HG02759 (cell line): ENCODE results near the gene KIRREL1.

ENCODE experiments used
- ATAC-seq: cut with Tn5 transposase; IDR thresholded peaks from one replicate; pipeline ENCODE4 v1.9.1; 2021; ENCODE audit warnings: mild to moderate bottlenecking, moderate library complexity; ENCODE audit not compliant: unreplicated experiment

Gene KIRREL1

DNA sequence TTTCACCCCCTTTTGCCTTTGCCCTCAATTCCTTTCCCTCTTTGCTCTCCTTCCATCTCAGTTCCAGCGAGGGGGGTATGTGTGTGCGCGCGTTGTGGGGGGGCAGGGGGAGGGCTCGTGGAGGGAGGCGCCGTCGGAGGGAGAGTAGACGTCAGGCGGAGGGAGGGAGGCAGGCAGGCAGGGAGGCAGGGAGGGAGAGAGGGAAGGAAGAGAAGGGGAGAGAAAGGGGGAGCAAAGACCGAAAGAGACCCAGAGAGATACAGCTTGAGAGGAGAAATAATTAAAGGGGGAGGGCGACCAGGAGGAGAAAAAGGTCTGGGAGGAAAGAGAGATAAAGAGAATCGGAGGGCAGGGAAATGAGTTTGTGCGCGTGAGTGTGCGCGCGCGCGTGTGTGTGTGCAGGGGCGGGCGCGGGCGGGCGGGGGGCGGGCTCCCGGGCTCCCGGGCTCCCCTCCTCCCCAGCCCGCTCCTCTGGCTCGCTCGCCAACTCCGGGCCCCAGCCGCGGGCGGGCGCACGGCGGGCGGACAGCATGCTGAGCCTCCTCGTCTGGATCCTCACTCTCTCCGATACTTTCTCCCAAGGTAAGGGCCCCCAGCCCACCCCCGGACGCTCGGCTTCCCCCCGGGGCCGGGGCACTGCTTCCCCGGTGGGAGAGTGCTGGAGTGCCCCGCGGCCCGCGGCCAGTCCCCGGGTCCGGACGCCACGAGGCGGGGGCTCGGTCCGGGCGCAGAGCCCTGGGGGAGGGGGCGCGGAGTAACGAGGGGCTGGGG, at the start of gene KIRREL1:
Gene KIRREL1, plus strand, starts transcription at position 499 of the 771 bp plus-strand sequence. Its CDS starts 32 bp downstream, at position 531.
- ATAC-seq: no peak

DNA sequence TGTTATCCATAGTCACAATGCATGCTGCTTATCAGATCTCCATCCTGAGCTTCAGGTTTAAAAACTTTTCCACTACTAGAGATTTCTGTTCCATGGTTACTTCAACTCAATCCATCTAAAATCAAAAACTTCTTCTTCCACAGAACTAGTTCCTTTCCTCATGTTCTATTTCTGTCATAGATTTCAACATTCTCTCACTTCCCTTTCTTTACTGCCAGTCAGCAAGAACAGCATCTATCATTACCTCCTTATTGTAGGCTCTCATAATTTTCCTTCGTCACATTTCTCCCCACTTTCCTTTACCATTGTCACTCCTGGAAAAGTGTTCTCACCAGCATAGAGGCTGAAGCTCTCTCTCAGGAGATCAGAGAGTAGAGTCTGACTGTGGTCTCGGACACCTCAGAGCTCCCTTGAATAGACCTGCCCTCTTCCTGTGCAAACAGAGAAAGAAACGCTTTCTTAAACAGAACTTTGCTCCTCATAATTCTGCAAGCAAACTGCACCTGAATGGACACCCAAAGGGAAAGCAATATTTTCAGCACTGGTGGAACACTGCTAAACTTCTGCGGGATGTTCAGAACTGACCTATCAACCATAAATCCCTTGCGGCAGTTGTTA, 48.7 kb upstream of the KIRREL1 start:
- ATAC-seq: no peak

DNA sequence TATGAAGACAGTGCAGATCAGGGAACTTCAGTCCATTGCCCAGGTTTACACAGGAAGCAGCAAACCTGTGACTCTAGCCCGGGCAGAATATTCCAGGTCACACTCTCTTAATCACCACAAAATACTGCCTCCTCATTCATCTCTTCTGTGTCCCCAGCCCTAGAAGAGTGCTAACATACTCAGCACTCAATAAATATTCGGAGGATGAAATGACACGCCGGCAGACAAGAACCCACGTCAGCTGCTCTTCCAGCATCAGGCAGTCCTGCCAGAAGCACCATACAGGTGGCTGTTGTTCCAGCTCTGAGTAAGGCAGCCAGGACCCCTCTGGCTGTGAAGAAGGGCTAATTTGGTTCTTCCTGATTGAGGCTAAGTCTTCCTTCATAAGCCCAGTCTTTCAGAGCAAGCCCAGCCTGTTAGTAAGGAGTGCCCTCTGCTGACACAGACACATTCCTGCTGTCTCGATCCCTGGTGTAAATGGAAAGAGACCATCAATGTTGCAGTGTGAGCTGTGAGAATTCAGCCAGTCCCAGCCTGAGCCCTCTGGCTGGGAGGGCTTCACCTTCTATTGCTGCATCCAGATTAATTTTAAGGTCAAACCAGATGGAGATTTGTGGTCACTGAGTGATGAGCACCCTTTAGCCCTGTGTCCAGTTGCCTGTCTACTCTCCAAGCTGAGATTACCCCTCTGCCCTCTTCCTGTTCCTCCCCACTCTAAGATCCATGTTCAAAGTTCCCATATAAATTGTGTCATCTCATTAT, 45.0 kb upstream of the KIRREL1 start:
- ATAC-seq: no peak

DNA sequence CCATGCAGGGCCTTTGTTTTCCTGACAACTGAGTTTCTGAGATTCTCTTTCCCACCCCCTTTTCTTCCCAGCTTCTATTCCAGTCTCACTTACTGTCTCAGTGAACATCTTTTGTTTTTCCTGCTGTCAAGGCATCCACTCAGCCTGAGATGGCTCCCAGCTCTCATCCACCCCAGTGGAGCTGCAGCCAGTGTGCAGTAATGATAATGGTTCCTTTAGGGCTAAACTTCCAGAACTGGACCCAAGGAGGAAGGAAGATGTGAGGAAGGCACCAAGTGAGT, 44.4 kb upstream of the KIRREL1 start:
- ATAC-seq: no peak

DNA sequence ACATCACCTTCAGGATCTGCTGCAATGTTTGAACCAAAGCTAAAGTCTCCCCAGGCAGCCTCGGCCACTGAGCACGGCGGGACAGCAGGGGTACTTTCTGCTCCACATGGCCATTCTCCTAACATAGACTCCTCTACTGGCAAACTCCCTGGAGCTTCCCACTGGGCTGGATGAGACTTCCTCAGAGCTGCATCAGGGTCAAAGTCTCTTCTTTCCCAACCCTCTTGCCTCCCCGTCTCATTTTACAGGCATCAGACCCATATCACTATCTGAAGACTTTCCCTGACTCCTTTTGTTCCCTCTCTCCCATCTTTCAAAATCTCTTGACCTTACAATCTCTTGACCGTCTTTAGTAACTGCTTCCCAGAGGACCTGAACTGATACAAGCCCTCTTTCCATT, 42.2 kb upstream of the KIRREL1 start:
- no peak for ATAC-seq

DNA sequence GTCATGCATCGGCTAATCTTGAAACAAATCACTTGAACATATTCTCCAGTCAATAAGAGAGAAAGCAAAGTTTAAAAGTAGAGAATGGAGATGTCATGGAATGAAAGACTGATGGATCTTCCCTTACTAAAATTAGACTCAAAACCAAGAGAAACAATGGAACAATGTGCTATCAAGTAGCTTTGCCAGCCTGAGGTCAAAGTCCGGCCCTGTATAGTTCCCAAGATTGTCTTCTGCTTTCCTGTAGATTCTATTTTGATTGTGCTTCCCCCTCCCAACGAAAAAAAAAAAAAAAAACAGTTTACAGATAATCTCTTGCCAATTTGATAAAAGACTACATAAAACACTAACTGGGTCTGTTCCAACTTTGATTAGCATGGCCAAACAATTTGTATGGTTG, 40.8 kb upstream of the KIRREL1 start:
- no peak for ATAC-seq

DNA sequence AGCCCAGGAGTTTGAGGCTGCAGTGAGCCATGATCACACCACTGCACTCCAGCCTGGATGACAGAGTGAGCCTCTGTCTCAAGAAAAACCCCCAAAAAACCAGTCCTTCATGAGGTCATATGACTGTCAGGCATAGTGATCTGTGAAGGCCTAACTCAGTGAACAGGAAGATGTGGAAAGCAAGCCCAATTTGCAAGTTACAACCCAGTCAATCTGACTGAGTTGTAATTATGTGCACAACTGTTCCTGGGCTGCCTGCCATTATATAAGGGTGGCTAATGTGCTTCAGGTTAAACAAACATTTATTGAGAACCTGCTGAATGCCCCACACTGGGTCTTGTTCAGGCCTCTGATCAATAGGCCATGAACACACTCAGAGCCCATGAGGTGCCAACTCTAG, 38.2 kb upstream of the KIRREL1 start:
- ATAC-seq: no peak

DNA sequence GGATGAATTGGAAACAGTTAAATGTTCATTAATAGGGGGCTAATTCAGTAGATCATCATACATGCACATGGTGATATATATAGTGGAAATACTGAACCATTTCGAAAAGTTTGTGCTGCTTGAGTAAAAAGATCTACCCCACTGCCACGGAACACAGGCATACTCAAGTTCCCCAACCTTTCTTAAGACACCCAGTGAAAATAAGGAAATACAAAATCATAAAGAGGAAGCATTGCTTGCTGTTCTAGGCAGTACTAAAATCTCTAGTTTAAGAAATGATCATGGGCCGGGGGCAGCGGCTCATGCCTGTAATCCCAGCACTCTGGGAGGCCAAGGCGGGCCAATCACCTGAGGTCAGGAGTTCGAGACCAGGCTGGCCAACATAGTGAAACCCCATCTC, 37.6 kb upstream of the KIRREL1 start:
- ATAC-seq: no peak

DNA sequence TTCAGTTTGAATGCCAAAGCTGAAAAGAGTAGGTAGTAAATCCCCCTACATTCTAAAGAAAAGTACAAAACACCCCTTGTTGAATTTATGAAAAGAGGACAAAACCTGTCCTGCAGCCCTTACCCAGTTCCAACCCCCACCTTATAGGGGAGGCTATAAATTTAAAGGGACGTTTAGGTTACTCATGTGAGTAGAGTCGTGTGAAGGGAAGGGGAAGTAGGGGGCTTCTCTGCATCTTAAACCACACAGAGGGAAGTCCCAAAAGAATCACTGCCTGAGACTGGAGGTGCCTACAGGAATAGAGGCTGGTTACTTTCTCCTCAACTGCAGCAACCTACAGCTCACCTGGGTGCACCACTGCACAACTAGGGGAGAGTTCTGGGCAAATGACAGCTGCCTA, 36.7 kb upstream of the KIRREL1 start:
- no peak for ATAC-seq

DNA sequence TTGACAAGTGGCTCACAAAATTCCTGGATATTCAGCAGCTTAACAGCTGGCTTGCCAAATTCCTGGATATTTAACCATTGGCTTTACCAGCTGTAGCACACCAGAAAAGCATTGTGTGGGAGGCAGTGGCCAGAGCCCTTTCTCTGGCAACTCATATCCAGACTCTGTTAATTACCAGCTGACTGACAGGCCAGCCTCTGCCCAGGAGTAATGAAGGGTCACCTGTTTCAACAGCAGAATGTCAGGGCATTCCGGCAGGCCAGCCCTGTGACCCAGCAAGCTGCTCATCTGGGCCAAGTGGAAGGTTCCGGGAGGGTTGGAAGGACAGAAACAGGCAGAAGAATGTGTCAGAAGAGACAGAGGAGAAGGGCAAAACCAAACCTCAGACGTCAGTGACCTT, 35.2 kb upstream of the KIRREL1 start:
- ATAC-seq: no peak

DNA sequence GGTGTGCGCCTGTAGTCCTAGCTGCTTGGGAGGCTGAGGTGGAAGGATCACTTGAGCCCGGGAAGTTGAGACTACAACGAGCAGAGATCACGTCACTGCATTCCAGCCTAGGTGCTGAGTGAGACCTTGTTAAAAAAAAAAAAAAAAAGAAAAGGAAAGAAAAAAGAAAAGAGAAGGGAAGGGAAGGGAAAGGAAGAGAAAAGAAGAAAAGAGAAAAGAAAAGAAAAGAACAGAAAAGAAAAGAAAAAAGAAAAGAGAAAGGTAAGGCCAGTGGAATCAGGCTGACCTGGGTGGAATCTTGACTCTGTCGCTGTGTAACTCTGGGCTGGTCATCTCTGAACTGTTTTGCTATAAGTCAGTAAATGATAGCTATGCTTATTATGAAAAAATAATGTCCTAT, 33.7 kb upstream of the KIRREL1 start:
- ATAC-seq: no peak

DNA sequence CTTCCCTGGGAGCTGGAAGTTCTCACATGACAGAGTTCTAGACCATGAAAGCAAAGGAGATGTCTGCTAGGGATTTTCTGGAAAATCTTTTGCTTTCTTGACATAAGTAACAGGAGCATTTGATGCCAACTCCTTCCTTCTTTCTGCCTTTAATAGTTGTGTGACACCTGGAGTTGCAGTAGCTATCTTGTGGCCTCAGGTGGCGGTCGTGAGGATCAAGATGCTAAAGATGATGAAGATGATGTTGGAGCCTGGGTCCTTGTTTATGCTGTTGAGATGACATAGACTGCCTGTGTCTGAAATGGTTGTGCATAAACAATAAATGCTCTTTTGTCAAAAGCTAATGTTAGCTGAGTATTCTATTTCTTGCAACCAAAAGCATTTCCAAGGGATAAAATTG, 32.7 kb upstream of the KIRREL1 start:
- no peak for ATAC-seq

DNA sequence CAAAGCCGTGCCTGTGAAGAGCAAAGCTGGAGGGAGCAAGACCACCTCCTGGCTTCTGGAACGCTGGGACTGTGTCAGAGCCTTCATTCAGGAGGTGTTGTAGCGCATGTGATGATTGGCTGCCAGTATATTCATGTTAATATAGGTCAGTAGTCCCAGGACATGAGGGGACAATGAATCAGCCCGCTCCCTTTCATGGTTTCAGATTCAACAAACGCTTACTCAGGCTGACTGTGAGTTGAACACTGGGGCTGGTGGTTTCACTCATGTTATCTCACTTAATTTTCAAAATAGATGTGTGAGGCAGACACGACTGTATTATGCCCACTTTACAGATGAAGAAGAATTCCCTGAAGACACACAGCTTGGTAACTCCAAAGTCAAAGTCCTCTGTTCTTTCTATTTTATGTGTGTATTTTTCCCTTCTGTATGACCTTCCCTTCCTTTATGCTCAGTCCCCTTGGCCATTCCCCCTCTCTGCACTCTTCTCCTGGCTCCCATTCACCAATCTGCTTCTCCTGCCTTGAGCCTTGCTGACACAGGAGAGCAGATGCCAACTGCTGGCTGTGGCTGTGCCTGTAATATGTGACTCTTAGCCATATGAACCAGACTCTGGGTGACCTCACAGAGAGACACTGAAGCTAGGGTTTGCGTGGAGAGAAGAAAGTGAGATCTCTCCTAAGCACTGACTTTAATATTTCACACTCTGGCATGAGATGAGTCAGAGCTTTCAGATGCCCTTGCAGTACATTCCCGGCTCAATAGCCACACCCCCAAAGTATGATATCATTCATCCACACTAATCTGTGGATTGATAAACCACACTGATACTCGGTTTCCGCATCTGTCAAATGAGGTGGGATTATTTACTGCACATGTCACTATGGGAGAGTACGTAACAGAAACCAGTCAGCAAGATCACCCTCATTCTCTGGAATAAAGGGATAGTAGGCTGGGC, 31.4 kb upstream of the KIRREL1 start:
- ATAC-seq: no peak

DNA sequence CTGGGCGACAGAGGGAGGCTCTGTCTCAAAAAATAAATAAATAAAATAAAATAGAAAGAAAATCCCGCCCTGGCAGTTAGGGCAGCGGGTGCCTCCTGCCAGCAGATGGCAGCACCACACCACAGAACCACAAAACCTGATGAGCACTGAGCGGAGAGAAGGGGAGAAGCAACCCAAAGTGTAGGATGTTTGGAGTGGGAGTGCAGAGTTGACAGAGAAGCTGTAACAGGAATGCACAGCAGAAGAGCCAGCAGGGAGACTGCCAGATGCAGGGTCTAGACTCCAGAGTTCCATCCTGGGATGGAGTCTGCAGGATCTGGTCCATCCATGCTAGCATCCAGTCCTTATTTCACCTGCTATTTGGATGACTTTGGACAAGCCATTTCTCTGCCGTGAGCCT, 29.7 kb upstream of the KIRREL1 start:
- no peak for ATAC-seq

DNA sequence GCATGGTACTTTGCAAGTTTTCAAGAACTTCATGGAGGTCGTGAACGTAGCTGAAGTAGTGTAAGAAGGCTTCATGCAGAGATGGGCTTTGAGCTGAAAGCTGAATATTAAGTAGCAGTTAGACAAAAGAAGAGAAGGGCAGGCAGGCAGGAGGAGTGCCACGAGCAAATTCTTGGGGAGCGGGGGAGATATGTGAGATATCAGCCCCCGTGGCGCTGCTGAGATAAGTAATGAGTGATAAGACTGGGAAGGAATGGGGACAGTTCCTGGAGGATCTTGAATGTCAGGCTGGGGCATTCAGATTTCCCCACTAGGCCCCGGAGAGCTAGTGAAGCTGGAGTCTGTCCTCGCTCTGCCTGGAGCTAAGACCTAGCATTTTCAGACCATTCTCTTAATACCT, 27.9 kb upstream of the KIRREL1 start:
- no peak for ATAC-seq

DNA sequence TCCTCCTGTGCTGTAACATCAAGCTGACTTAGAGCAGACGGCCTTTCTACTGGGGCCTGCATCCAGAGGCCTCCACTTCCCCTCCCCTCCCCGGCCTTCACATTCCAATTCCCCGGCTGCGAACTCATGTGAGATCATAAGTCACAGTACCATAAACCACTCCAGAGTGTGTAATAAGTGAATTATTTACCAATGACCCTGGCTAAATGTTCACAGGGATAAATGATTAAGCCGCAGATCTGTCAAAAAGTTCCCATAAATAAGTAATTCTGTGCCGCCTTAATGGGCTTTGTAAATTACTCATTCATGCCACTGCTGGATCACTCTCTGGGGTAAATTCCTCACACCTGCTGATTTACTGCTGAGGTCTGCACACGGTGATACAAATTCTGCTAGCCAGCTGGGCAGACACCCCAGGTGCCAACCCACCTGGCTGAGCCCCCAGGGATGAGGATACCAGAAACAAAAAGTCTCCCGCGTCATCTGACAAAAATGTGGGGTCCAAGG, 27.4 kb upstream of the KIRREL1 start:
- no peak for ATAC-seq

DNA sequence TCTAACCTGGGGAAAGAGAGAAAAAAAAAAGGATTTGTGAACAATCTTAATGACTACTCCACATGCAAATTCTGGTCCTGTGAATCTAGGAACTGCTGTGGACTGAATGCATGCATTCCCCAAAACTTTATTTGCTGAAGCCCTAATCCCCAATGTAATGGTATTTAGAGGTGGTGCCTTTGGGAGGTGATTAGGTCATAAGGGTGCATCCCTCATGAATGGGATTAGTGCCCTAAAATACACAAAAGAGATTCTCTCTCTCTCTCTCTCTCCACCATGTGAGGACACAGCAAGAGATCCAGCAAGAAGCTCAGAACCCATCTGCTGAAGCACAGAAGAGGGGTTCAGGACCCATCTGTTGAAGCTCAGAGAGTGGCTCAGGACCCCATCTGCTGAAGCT, 26.2 kb upstream of the KIRREL1 start:
- no peak for ATAC-seq

DNA sequence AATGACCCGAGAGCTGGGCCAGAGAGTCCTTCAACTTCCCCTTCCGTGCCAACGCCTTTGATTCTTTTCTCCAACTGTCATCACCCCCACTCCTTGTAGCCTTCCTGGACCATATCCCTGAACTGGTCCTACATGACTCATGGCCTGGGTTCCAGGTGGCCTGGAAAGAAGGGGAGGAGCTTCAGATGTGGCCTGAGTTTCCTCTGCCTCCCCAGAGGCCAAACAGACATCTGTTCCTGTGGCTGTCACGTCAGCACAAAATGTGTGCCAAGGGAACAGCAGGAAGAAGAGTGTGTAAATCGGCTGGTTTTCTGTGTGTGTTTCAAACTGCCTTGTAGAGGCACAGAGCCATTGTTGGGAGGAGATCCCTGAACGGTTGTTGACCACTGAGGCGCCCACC, 24.9 kb upstream of the KIRREL1 start:
- ATAC-seq: no peak

DNA sequence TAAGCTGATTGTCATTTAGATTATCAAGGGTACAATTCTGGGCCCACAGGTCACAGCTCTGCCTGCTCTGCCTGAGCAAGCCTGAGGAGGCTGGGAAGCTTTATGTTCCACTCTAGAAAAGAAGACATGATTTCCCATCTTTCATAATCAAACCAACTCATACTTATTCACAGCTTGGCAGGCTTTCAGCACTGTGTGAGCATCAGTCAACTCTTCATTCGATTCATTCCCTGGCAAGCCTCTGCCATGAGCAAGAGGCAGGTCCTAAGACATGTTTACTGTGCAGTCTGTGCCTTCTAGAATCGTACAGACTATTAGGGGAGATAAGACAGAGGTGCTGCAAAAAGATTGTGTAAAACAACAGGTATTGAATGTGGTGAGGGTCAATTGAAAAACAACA, 24.5 kb upstream of the KIRREL1 start:
- no peak for ATAC-seq

DNA sequence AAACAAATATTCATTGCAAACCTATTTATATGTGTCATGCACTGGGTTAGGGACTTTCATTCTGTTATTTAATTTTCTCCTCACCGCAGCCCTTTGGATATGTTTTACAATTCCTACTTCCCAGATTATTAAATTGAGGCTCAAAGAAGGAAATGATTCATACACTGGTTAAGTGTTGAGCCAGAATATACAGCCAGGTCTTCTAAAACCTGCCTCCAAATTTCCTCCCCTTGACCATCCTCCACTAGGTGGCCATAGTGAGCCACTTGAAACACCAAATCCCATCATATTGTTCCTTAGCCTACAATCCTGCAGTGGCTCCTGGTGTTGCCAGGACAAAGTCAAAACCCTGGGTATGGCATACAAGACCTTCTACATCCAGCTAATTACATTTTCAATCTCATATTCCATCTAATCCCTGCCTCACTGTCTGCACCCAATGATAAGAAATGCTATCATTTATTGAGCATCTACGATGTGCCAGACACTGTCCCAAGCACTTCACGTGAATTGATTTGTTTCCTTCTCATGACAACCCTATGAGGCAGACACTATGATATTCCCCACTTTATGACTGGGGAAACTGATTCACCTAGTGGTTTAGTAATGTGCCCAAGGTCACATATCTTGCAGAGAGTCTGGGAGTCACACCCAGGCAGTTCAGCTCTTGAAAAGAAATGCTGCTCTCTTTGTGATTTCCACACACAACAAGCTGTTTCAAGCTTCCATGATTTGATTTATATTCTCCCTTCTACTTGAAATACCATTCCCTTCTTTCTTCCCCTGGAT, 23.6 kb upstream of the KIRREL1 start:
- no peak for ATAC-seq
